ENCODE measurements around the gene SGCD. TPM values are rescaled to one million over a fixed set of nuclear protein-coding genes. Genes with fewer than 3 reads are reported as not detected.

Gene SGCD
- total RNA-seq, 2 experiments from 2014 or later, result 0.30 to 0.43 TPM

DNA sequence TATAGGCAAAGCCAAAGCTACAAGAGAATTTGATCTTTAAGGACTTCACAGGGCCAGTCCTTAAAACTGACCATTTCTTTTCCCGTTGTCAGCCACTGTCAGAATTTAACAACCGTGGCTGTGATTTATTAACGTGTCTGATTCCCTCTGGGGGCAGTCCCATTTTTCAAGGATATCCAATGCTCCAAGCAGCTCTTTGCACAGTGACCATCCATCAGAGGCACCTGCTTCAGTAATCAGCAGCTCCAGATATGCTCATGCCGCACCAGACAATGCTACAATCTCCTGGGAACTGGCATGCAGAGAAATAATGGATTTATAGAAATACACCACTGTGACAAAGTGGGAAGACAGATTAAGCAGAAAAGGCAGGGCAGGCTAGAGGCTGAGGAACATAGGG lies 359.8 kb downstream of the SGCD start:
- H3K36me3 Mint-ChIP-seq, result no peaks in the 10 kb centered on the region
- no peaks in the 10 kb centered on the region for H3K9me3 Mint-ChIP-seq
- H3K27ac Mint-ChIP-seq, result no peak overlapping the region
- H3K27me3 Mint-ChIP-seq, result peaks cover 34% of the 10 kb centered on the region
- no peak overlapping the region for H3K4me3 Mint-ChIP-seq
- ATAC-seq (ENCODE audit: low read depth) (no peak), DNase-seq (no peak)
- POLR2A ChIA-PET, result no interaction called here
- H3K4me1 Mint-ChIP-seq, result no peaks in the 10 kb centered on the region

DNA sequence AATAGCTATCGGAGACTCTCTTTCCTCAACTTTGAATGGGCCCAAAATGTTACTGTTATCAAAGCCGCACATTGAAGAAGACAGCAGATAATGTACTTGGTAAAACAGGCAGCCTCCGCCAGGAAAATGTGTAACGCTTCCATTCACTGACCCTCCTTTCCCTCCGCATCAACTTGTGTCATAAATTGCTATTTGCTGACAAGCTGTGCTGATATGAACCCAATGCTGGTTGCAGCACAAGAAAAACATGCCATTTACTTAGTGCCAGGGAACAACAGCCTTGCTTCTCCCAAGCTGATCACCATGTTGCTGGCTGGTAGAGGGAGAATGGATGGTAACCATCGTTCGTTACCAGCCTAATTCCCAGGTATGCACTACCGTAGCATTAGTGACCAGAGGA lies 360.6 kb downstream of the SGCD start:
- Mint-ChIP-seq H3K9me3 (no peaks in the 10 kb centered on the region), H3K36me3 (no peaks in the 10 kb centered on the region), H3K4me1 (no peaks in the 10 kb centered on the region), H3K27ac (no peak overlapping the region), H3K4me3 (no peak overlapping the region), H3K27me3 (peaks cover 34% of the 10 kb centered on the region)
- ATAC-seq (ENCODE audit: low read depth), result no peak
- POLR2A ChIA-PET, result no interaction called here
- DNase-seq, result no peak

DNA sequence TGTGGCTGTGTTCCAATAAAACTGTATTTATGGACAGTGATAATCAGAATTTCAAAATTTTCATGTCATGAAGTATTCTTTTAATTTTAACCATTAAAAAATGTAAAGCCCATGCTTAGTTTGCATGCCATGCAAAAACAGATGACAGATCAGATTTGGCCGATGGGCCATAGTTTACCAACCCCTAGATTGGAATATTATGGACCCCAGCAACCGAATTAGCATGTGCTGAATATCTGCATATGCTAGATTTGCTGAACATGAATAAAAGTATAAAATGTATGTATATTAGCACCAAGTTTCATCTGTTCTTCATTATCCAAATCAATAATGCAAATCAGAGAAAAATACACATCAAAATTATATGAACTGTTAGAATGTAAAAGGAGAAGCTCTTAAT lies 364.6 kb downstream of the SGCD start:
- POLR2A ChIA-PET, result no interaction called here
- ATAC-seq (ENCODE audit: low read depth) (no peak), DNase-seq (no peak)
- H3K27me3 Mint-ChIP-seq, result peaks cover 16% of the 10 kb centered on the region
- no peaks in the 10 kb centered on the region for H3K4me1 Mint-ChIP-seq
- H3K9me3 Mint-ChIP-seq, result no peaks in the 10 kb centered on the region
- no peak overlapping the region for H3K4me3 Mint-ChIP-seq
- no peak overlapping the region for H3K27ac Mint-ChIP-seq
- H3K36me3 Mint-ChIP-seq, result no peaks in the 10 kb centered on the region

DNA sequence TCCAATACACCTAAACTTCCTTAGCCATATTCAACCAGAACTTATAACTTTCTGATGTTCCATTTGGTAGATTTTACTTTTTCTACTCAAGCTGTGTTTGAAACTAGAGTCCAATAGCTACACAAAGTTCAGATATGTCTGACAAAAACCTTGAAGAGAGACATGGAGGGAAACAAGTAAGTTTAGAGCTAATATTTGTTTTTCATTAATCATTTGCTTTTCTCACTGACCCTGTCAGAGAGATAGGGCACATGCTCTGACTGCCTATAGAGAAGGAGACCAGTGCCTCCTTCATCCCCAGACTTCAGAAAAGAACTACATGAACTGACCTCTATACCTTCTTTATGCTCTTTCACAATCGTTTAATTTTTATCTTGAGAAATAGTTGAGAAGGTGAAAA lies 366.1 kb downstream of the SGCD start:
- no peaks in the 10 kb centered on the region for H3K4me1 Mint-ChIP-seq
- DNase-seq, result no peak
- H3K4me3 Mint-ChIP-seq, result no peak overlapping the region
- H3K27ac Mint-ChIP-seq, result no peak overlapping the region
- peaks cover 5% of the 10 kb centered on the region for H3K27me3 Mint-ChIP-seq
- no peaks in the 10 kb centered on the region for H3K36me3 Mint-ChIP-seq
- no peak for ATAC-seq (ENCODE audit: low read depth)
- no peaks in the 10 kb centered on the region for H3K9me3 Mint-ChIP-seq
- POLR2A ChIA-PET, result no interaction called here

DNA sequence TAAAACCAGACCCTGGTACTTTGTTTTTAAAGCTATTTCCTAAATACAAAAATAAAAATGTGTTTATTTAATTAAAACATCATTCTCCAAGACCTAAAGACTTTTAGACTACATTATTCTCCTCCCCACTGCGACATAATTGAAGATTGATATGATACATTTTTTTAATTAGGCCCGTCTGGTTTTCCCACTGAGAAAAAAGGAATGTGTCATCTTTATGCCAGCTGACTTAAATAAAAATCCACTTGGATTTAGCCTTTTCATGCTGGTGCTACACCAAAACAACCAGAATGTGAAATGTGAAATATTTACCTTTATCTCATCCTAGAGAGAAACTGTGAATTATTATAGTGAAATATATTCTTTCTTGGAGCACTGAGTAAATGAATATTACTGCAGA lies 367.6 kb downstream of the SGCD start:
- no peaks in the 10 kb centered on the region for H3K36me3 Mint-ChIP-seq
- peaks cover 1% of the 10 kb centered on the region for H3K4me1 Mint-ChIP-seq
- no peak for ATAC-seq (ENCODE audit: low read depth)
- no peak for DNase-seq
- no peaks in the 10 kb centered on the region for H3K9me3 Mint-ChIP-seq
- POLR2A ChIA-PET, result no interaction called here
- no peak overlapping the region for H3K4me3 Mint-ChIP-seq
- peaks cover 3% of the 10 kb centered on the region for H3K27me3 Mint-ChIP-seq
- H3K27ac Mint-ChIP-seq, result no peak overlapping the region

DNA sequence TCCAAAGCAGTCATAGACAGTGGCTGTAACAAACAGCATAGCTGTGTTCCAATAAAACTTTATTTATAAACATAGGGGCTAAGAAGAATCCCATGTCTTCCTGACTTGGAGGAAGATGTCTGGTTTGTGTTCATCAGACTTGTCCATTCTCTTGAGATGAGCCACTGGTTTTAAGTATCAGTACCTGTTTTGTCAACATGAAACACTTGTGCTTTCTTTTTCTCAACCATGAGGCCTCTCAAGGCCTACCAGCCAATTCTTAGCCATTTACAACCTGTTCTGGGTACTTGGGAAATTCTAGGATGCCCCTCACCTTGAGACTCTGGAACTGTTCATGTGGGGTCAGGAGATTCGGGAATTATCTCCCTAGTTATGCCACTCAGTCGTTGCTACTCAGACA lies 368.8 kb downstream of the SGCD start:
- no peak for DNase-seq
- ATAC-seq (ENCODE audit: low read depth), result no peak
- Mint-ChIP-seq H3K27me3 (peaks cover 3% of the 10 kb centered on the region), H3K36me3 (no peaks in the 10 kb centered on the region), H3K4me1 (peaks cover 1% of the 10 kb centered on the region), H3K27ac (no peak overlapping the region), H3K9me3 (no peaks in the 10 kb centered on the region), H3K4me3 (no peak overlapping the region)
- POLR2A ChIA-PET, result no interaction called here

DNA sequence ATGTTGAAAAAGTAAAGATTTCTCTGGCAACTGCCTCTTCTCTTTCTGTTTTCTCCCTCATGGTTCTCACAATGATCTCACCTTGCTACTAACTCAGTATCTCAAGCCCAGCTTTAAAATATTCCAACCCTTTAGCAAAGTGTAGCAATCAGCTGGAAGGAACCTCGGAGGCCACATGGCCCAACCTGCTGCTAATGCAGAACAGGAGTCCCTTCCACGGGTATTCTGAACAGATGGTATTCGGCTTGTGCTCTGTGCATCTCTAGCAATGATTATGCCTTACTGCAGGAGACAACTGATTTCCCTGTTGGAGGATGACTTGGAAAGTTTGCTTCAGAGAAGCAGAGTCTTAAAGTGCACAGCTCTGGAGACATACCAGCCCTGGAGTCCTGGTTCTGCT lies 371.4 kb downstream of the SGCD start:
- H3K9me3 Mint-ChIP-seq, result no peaks in the 10 kb centered on the region
- H3K4me1 Mint-ChIP-seq, result peaks cover 1% of the 10 kb centered on the region
- ATAC-seq (ENCODE audit: low read depth) (no peak), DNase-seq (no peak)
- H3K36me3 Mint-ChIP-seq, result no peaks in the 10 kb centered on the region
- POLR2A ChIA-PET, result no interaction called here
- no peaks in the 10 kb centered on the region for H3K27me3 Mint-ChIP-seq
- H3K4me3 Mint-ChIP-seq, result no peak overlapping the region
- no peak overlapping the region for H3K27ac Mint-ChIP-seq

DNA sequence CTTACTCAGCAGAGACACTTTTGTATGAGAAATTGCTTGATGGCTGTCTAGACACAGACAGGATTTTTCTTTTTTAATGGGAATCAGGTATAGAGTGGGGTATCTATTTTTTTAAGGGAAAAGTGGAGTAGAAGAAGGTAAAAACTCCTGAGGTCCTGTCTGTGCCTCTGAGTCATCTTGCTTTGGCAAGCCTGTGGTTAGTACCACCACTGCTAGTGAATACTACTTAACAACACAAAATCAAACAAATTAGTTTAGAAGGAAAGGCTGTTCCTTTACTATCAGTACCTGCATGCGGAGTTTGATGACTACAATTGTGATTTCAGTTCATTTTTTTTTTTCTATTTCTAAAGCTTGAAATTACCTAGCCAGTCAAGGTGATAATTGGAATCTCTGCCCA lies 372.2 kb downstream of the SGCD start:
- no peak for DNase-seq
- Mint-ChIP-seq H3K9me3 (no peaks in the 10 kb centered on the region), H3K27me3 (no peaks in the 10 kb centered on the region), H3K36me3 (no peaks in the 10 kb centered on the region), H3K4me1 (peaks cover 1% of the 10 kb centered on the region), H3K4me3 (no peak overlapping the region), H3K27ac (no peak overlapping the region)
- POLR2A ChIA-PET, result no interaction called here
- no peak for ATAC-seq (ENCODE audit: low read depth)

DNA sequence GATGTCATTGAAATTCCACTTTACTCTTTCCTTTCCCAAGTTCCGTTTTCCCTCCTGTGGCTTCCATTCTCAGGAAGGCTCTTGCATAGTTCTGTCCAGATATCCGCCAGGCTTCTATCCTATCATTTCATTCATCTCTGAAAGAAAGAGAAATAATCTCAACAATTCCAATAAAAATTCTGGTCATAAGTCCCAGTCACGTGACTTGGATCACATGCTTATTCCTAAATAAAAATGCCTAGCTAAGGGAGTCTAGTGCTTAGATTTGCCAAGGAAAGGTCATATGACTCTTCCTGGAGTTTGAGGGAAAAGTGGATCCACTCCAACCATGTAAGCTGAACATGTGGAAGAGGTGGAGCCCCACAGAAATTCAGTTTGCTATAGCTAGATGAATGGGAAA lies 377.2 kb downstream of the SGCD start:
- Mint-ChIP-seq H3K9me3 (peaks cover 1% of the 10 kb centered on the region), H3K27ac (no peak overlapping the region), H3K27me3 (peaks cover 26% of the 10 kb centered on the region), H3K4me1 (no peaks in the 10 kb centered on the region), H3K4me3 (no peak overlapping the region), H3K36me3 (no peaks in the 10 kb centered on the region)
- POLR2A ChIA-PET, result no interaction called here
- DNase-seq, result no peak
- no peak for ATAC-seq (ENCODE audit: low read depth)

DNA sequence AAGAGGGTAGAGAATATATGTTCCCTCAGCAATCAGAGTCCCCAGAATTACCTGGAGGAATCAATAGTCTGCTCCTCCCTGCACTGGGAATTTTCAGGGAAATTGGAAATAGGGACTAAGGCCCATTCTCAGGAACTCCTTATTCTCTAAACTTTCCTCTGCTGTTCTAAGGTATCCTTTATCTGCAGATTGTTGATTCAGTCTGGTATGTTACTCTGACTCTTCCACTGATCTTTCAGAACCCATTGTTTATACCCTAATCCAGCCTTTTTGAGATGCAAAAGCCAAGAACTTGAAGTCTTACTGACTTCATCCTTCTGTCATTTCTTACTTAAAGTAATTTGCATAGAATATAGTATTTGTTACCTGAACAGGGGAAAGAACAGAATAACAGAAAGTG lies 379.7 kb downstream of the SGCD start:
- Mint-ChIP-seq H3K36me3 (no peaks in the 10 kb centered on the region), H3K4me1 (no peaks in the 10 kb centered on the region), H3K27me3 (peaks cover 38% of the 10 kb centered on the region), H3K27ac (no peak overlapping the region), H3K4me3 (no peak overlapping the region), H3K9me3 (peaks cover 1% of the 10 kb centered on the region)
- no peak for ATAC-seq (ENCODE audit: low read depth)
- POLR2A ChIA-PET, result no interaction called here
- DNase-seq, result no peak

DNA sequence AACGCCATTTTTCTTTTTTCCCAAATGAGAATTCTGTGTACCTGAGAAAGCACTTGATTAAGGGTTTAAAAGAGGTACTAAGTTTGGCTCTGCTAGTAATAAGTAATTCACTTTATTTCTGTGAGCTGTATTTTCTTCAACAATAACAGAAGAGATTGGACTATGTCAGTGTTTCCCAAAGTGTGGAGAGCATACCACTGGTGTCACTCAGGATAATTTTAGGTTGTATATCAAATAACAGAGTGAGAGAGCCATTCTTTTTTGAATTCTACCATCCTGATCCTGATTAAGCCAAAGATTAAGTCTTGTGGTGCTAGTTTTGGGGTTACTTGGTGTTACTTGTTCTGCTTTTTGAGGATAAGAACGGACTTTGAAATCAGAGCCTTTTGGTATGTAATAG lies 380.8 kb downstream of the SGCD start:
- no peak overlapping the region for H3K27ac Mint-ChIP-seq
- DNase-seq (no peak), ATAC-seq (ENCODE audit: low read depth) (no peak)
- POLR2A ChIA-PET, result no interaction called here
- H3K9me3 Mint-ChIP-seq, result peaks cover 1% of the 10 kb centered on the region
- no peak overlapping the region for H3K4me3 Mint-ChIP-seq
- H3K4me1 Mint-ChIP-seq, result no peaks in the 10 kb centered on the region
- no peaks in the 10 kb centered on the region for H3K36me3 Mint-ChIP-seq
- peaks cover 38% of the 10 kb centered on the region for H3K27me3 Mint-ChIP-seq

DNA sequence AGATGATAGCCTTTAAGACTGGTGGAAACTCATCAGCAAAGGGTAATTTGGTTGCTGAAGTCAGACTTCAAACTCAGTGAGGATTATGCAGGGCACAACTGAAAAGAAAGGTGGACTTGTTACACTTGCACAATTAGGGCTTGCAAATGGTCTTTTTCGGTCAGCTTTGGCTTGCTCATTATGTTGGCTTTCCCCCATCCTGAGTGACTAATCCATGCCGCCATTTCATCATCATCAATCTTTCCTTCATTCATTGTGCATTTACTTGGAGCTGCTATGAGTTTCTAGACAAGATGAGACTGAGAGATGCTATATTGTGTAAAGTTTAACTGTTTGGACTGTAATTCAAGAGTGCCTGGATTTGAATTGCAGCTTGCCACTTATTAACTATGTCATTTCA lies 388.3 kb downstream of the SGCD start:
- DNase-seq, result no peak
- Mint-ChIP-seq H3K27me3 (peaks cover 7% of the 10 kb centered on the region), H3K4me1 (peaks cover 1% of the 10 kb centered on the region), H3K9me3 (no peaks in the 10 kb centered on the region), H3K27ac (no peak overlapping the region), H3K36me3 (no peaks in the 10 kb centered on the region), H3K4me3 (no peak overlapping the region)
- POLR2A ChIA-PET, result no interaction called here
- no peak for ATAC-seq (ENCODE audit: low read depth)

DNA sequence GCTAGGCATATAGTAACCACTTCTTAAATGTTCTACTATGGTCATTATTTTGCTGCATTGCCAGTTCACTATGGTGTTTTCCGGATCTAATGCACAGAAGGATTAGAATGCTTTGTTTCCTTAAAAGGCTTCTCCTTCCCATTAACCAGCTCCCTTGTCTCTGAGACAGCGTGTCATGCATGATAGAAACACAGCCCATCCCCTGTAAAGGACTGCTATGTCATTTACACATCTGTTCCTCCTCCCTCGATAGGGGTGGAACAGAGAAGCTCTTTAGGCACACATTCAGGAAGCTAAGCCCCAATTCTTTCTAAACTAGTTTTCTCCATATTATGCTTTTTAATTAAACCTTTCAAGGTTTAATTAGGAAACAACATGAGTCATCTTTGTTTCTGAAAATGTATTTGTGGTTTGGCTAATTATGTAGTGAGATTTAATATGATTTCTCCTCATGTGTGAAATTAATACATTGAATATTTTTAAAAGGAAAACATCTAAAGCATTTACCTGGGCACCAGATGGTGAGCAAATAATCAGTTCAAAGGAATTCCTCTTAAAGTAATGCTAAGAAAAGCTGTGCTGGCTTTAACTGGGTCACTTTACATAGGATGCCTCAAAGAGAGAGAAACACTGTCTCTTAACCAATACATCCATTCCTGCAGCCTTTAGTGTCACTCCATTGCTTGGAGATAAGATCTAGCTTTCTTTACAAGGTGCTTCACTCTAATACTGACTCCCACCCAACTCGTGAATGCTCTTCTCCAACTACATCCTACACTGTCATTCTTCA lies 389.8 kb downstream of the SGCD start:
- no peaks in the 10 kb centered on the region for H3K27me3 Mint-ChIP-seq
- peaks cover 1% of the 10 kb centered on the region for H3K4me1 Mint-ChIP-seq
- DNase-seq (no peak), ATAC-seq (ENCODE audit: low read depth) (no peak)
- POLR2A ChIA-PET, result no interaction called here
- no peaks in the 10 kb centered on the region for H3K9me3 Mint-ChIP-seq
- no peak overlapping the region for H3K4me3 Mint-ChIP-seq
- H3K27ac Mint-ChIP-seq, result no peak overlapping the region
- H3K36me3 Mint-ChIP-seq, result no peaks in the 10 kb centered on the region

DNA sequence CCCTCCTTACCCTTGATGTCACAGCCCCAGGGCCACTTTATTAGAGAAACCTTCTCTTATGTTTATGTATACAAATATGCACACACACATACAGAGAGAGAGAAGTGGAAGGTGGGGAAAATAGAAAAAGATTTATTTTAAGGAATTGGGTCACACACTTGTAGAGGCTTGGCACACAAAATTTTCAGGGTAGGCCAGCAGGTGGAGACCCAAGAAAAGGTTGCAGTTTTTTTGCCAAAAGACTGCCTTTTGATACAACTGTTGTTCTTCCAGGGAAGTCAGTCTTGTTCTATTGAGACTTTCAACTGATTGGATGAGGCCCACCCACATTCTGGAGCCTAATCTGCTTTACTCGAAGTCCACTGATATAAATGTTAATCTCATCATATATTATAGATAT lies 392.0 kb downstream of the SGCD start:
- Mint-ChIP-seq H3K27ac (no peak overlapping the region), H3K9me3 (no peaks in the 10 kb centered on the region), H3K27me3 (no peaks in the 10 kb centered on the region), H3K4me3 (no peak overlapping the region), H3K36me3 (no peaks in the 10 kb centered on the region), H3K4me1 (peaks cover 1% of the 10 kb centered on the region)
- DNase-seq (no peak), ATAC-seq (ENCODE audit: low read depth) (no peak)
- POLR2A ChIA-PET, result no interaction called here

DNA sequence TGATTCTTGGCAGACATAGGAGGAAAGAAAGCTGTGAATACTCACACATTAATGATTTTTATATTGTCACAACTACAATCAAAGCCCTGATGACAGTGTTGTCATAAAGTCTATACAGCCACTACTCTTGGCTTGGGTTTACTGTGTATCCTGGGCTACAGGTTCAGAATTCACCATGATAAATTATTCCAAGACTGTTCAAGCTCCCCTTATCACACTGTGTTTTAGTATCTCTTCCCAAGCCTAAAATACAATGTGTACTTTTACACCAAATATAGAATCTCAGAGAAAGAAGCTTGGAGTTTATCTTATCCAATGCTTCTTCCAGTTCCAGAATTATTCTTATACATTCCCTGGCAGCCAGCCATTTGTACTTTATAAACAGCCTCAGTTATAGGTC lies 395.4 kb downstream of the SGCD start:
- ATAC-seq (ENCODE audit: low read depth) (no peak), DNase-seq (no peak)
- POLR2A ChIA-PET, result no interaction called here
- Mint-ChIP-seq H3K4me3 (no peak overlapping the region), H3K27ac (no peak overlapping the region), H3K4me1 (no peaks in the 10 kb centered on the region), H3K36me3 (no peaks in the 10 kb centered on the region), H3K9me3 (no peaks in the 10 kb centered on the region), H3K27me3 (peaks cover 11% of the 10 kb centered on the region)

All from activated naive CD8-positive, alpha-beta T cell treated with anti-CD3 and anti-CD28 coated beads, Interleukin-2, amount 10 ng/mL, durations not matched to agents 7 days and 5 days (primary cell).